H9 (cell line): ENCODE data around the gene ATRN. TPM values are rescaled to one million over a fixed set of nuclear protein-coding genes. Genes with fewer than 3 reads are reported as not detected.

Source experiments
- DNase-seq: peaks from one replicate; pipeline ENCODE4 v3.0.0-alpha.2; 2017
- H2AFZ ChIP-seq: one replicate; pipeline ENCODE4 v1.6.1; 2013; ENCODE audit warnings: mild to moderate bottlenecking, low read length, control low read depth, moderate library complexity
- H2AK5ac ChIP-seq: 2 replicates; pipeline ENCODE4 v1.6.1; 2013; ENCODE audit warnings: low read length, control low read depth, mixed read lengths; ENCODE audit not compliant: insufficient read length
- H2BK120ac ChIP-seq: one replicate; pipeline ENCODE4 v1.6.1; 2013; ENCODE audit warnings: low read depth, mild to moderate bottlenecking, low read length, control low read depth, inconsistent platforms; ENCODE audit not compliant: poor library complexity, severe bottlenecking
- H2BK12ac ChIP-seq: 2 replicates; pipeline ENCODE4 v1.6.1; 2013; ENCODE audit warnings: low read length, control low read depth, mixed read lengths, low read depth; ENCODE audit not compliant: insufficient read length
- H2BK15ac ChIP-seq: 2 replicates; pipeline ENCODE4 v1.6.1; 2013; ENCODE audit warnings: low read depth, low read length, control low read depth
- H2BK20ac ChIP-seq: one replicate; pipeline ENCODE4 v1.6.1; 2013; ENCODE audit warnings: low read depth, mild to moderate bottlenecking, low read length, control low read depth, inconsistent platforms; ENCODE audit not compliant: poor library complexity, severe bottlenecking
- H2BK5ac ChIP-seq: 2 replicates; pipeline ENCODE4 v1.6.1; 2013; ENCODE audit warnings: low read length, control low read depth, mixed read lengths; ENCODE audit not compliant: insufficient read length
- H3K14ac ChIP-seq: 2 replicates; pipeline ENCODE4 v1.6.1; 2013; ENCODE audit warnings: low read length, control low read depth; ENCODE audit not compliant: insufficient read depth
- H3K18ac ChIP-seq: 2 replicates; pipeline ENCODE4 v1.6.1; 2013; ENCODE audit warnings: low read depth, mild to moderate bottlenecking, mixed read lengths, low read length, control low read depth; ENCODE audit not compliant: insufficient read length
- H3K23ac ChIP-seq: 2 replicates; pipeline ENCODE4 v1.6.1; 2013; ENCODE audit warnings: low read length, control low read depth, mixed read lengths, low read depth; ENCODE audit not compliant: insufficient read length
- H3K23me2 ChIP-seq: 2 replicates; pipeline ENCODE4 v1.6.1; 2013; ENCODE audit warnings: low read depth, mild to moderate bottlenecking, mixed read lengths, low read length, control low read depth; ENCODE audit not compliant: insufficient read length, poor library complexity, severe bottlenecking
- H3K27ac ChIP-seq: 2 replicates; pipeline ENCODE4 v1.5.1; 2013; ENCODE audit warnings: low read length, control low read depth, mixed read lengths, low read depth; ENCODE audit not compliant: insufficient read length
- H3K27me3 ChIP-seq: 2 replicates; pipeline ENCODE4 v1.6.1; 2013; ENCODE audit warnings: low read length, control low read depth, inconsistent platforms; ENCODE audit not compliant: insufficient read depth
- H3K4ac ChIP-seq: 2 replicates; pipeline ENCODE4 v1.6.1; 2013; ENCODE audit warnings: low read depth, mild to moderate bottlenecking, control low read depth, inconsistent platforms, low read length, moderate library complexity
- H3K4me1 ChIP-seq: 2 replicates; pipeline ENCODE4 v1.6.1; 2013; ENCODE audit warnings: low read length, control low read depth, inconsistent platforms; ENCODE audit not compliant: insufficient read depth
- H3K4me2 ChIP-seq: 2 replicates; pipeline ENCODE4 v1.6.1; 2013; ENCODE audit warnings: low read length, control low read depth, mixed read lengths; ENCODE audit not compliant: insufficient read length, insufficient read depth
- H3K56ac ChIP-seq: 2 replicates; pipeline ENCODE4 v1.6.1; 2013; ENCODE audit warnings: low read depth, mild to moderate bottlenecking, mixed read lengths, low read length, control low read depth; ENCODE audit not compliant: insufficient read length
- H3K79me1 ChIP-seq: 2 replicates; pipeline ENCODE4 v1.6.1; 2013; ENCODE audit warnings: low read depth, mild to moderate bottlenecking, moderate library complexity, low read length, control low read depth, inconsistent platforms; ENCODE audit not compliant: insufficient read depth, poor library complexity, severe bottlenecking
- H3K79me2 ChIP-seq: 2 replicates; pipeline ENCODE4 v1.6.1; 2013; ENCODE audit warnings: low read length, control low read depth, inconsistent platforms; ENCODE audit not compliant: insufficient read depth
- H3K9ac ChIP-seq: 2 replicates; pipeline ENCODE4 v1.6.1; 2013; ENCODE audit warnings: low read length, control low read depth, mixed read lengths; ENCODE audit not compliant: insufficient read length; ENCODE audit errors: extremely low read depth
- H3K9me3 ChIP-seq: one replicate; pipeline ENCODE4 v1.6.1; 2013; ENCODE audit warnings: low read depth, low read length, inconsistent platforms; ENCODE audit not compliant: control insufficient read depth
- H3T11ph ChIP-seq: one replicate; pipeline ENCODE4 v1.6.1; 2013; ENCODE audit warnings: mild to moderate bottlenecking, low read length, control low read depth, inconsistent platforms
- H4K20me1 ChIP-seq: one replicate; pipeline ENCODE4 v1.6.1; 2013; ENCODE audit not compliant: control insufficient read depth, insufficient read length, insufficient read depth
- H4K5ac ChIP-seq: 2 replicates; pipeline ENCODE4 v1.6.1; 2013; ENCODE audit warnings: low read depth, mild to moderate bottlenecking, mixed read lengths, low read length, control low read depth; ENCODE audit not compliant: insufficient read length
- H4K8ac ChIP-seq: replicated peaks from 2 replicates; pipeline ENCODE4 v1.6.1; 2013; ENCODE audit warnings: low read length, control low read depth, mixed read lengths, low read depth; ENCODE audit not compliant: insufficient read length
- H4K91ac ChIP-seq: 2 replicates; pipeline ENCODE4 v1.6.1; 2013; ENCODE audit warnings: low read depth, mild to moderate bottlenecking, moderate library complexity, mixed read lengths, low read length, control low read depth; ENCODE audit not compliant: insufficient read length
- H3K27ac Mint-ChIP-seq, 3 experiments: 2 replicates in 2 of 3; 3 replicates in 1 of 3; pipeline ENCODE4 v1.8.0; 2020 to 2021; ENCODE audit warnings: mixed read lengths in 3 of 3, mild to moderate bottlenecking in 1 of 3, moderate library complexity in 1 of 3
- H3K27me3 Mint-ChIP-seq: 2 replicates; pipeline ENCODE4 v1.8.0; 2021; ENCODE audit warnings: low read depth, mild to moderate bottlenecking, moderate library complexity, mixed read lengths
- H3K36me3 Mint-ChIP-seq, 3 experiments: 2 replicates in 2 of 3; 3 replicates in 1 of 3; pipeline ENCODE4 v1.8.0; 2020 to 2021; ENCODE audit warnings: low read depth in 3 of 3, mixed read lengths in 3 of 3; ENCODE audit not compliant: insufficient read depth in 1 of 3
- H3K4me1 Mint-ChIP-seq, 2 experiments: 2 replicates each; pipeline ENCODE4 v1.8.0; 2020; ENCODE audit warnings: mixed read lengths in 2 of 2
- H3K4me3 Mint-ChIP-seq, 2 experiments: 2 replicates in 1 of 2; 3 replicates in 1 of 2; pipeline ENCODE4 v1.8.0; 2020 to 2021; ENCODE audit warnings: mild to moderate bottlenecking in 2 of 2, mixed read lengths in 2 of 2, moderate library complexity in 1 of 2
- H3K9me3 Mint-ChIP-seq, 2 experiments: 2 replicates in 1 of 2; 3 replicates in 1 of 2; pipeline ENCODE4 v1.8.0; 2020; ENCODE audit warnings: mild to moderate bottlenecking in 2 of 2, mixed read lengths in 2 of 2, moderate library complexity in 1 of 2
- CTCF ChIP-seq: fragments of 200-600 bp; sonication (generic); conservative IDR thresholded peaks from 3 replicates; pipeline ENCODE4 v1.8.0; 2021; ENCODE audit warnings: antibody characterized with exemption, mild to moderate bottlenecking
- WGBS: extraction: QIAGEN DNeasy Blood & Tissue Kit; methylation state at CpG from one replicate; pipeline ENCODE4 v1.1.7; 2013; ENCODE audit warnings: missing lambda C conversion rate, low lambda C conversion rate, mixed read lengths; ENCODE audit not compliant: insufficient read length; ENCODE audit errors: extremely low coverage; 5-methylcytosine and 5-hydroxymethylcytosine counted together
- total RNA-seq: library from RNA; stranded (reverse); gene quantifications from 2 replicates; pipeline ENCODE4 v1.2.1, GENCODE V29; 2021

ATRN gene
- total RNA-seq, 1 experiment from 2014 or later: 23.1 TPM

- no peaks in the 10 kb centered on the region for H3K27me3 ChIP-seq
- H4K20me1 ChIP-seq: no peaks in the 10 kb centered on the region
- Mint-ChIP-seq H3K4me3 (no peak overlapping the region), H3K9me3 (no peaks in the 10 kb centered on the region), H3K27ac (0 out of 7 replicates have a peak overlapping the region, but pooled peaks of 1 of the 3 experiments have one; percentile 41), H3K4me1 (peaks cover 19 to 21% of the 10 kb centered on the region in 2 experiments), H3K27me3 (no peaks in the 10 kb centered on the region), H3K36me3 (peaks cover 0 to 11% (median 7%) of the 10 kb centered on the region in 3 experiments; a peak in 4 of 7 replicates)
- H3K4me2 ChIP-seq: no peak overlapping the region
- TF ChIP-seq CTCF: no peak
- no CpG with 5 or more reads among the region's 8 CpGs for WGBS
- H2BK15ac ChIP-seq: no peak overlapping the region
- H3K18ac ChIP-seq: no peak overlapping the region
- no peak overlapping the region for H4K91ac ChIP-seq
- H3K79me1 ChIP-seq: no peaks in the 10 kb centered on the region
- no peak overlapping the region for H3K27ac ChIP-seq
- no peaks in the 10 kb centered on the region for H3K9me3 ChIP-seq
- H2AK5ac ChIP-seq: no peak overlapping the region
- H3K23me2 ChIP-seq: no peaks in the 10 kb centered on the region
- no peak overlapping the region for H3K56ac ChIP-seq
- DNase-seq: no peak
- H3K14ac ChIP-seq: no peak overlapping the region
- H2BK5ac ChIP-seq: no peak overlapping the region
- no peak overlapping the region for H3T11ph ChIP-seq
- H2BK120ac ChIP-seq: no peak overlapping the region
- no peak overlapping the region for H3K23ac ChIP-seq
- no peak overlapping the region for H2BK20ac ChIP-seq
- H3K9ac ChIP-seq: no peak overlapping the region
- no peaks in the 10 kb centered on the region for H3K79me2 ChIP-seq
- H2AFZ ChIP-seq: no peak overlapping the region
- H4K8ac ChIP-seq: no peak overlapping the region
- peaks cover 6% of the 10 kb centered on the region; the same call in 1 of the 2 replicates for H3K4me1 ChIP-seq
- H4K5ac ChIP-seq: no peak overlapping the region
- no peak overlapping the region for H3K4ac ChIP-seq
- no peak overlapping the region for H2BK12ac ChIP-seq
Measured at GRCh38 chr20:3630429-3630828, 159.6 kb downstream of the ATRN start.
